ENCODE results near the gene SPATA25.

GRCh38 chr20:45850238-45850637, 37.2 kb downstream of the SPATA25 start:
- TF ChIP-seq CTCF (IDR thresholded peaks at IDR 0.05), result no peak
- TF ChIP-seq POLR2AphosphoS5 (IDR thresholded peaks at IDR 0.05; ENCODE audit: low read depth, low read length), result no peak
